Measurements from ENCODE around the gene LRRC32.

Gene LRRC32

DNA sequence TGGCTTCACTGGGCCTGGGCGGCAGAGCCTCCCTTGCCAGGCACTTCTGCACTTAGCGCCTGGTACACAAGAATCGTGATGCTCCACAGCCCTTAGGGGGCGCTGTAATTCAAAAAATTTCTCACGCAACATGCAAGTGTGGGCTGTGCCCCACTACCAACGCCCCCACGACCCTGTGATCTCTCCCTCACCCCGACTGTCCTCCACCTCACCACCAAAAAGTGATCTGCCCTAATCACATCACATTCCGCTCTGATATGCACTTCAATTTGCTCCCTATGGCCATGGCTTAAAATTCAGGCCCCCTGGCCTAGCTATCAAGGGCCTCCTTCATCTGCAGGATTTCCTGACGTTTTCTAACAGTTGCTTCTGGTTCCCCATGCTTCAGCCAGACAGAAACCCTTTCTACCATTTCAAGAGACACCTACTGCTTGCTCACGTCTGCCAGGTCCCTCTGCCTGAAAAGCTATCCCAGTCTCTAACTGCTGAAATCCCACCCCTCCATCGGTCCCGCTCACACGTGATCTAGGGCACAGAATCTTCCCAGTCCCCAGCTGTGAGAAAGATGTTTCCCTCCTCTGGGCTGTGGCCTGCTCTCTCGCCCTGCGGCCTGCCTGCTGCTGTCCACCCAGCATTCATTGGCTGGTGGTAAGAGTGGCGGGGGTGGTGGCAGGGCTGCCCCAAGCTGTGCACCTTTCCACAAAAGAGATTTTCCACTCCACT is 27.9 kb upstream of the LRRC32 start:
- DNase-seq = peak; percentile 8

DNA sequence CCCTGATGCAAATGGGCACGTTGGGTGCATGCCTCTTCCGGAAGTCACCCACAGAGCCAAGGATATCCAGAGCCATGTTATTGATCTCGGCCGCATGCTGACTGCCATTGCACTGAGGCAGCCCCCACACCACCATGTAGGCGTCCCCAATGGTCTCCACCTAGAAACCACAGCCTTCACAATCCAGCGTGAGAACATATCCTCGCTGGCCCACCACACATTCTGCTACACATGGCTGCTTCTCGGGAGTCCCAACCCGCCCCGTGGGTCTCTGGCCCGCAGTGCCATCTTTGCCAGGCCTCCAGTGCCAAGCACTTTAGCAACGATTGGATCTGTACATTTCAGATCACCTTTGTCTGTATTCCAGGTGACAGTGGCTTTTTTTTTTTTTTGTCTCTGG is 26.2 kb upstream of the LRRC32 start:
- no peak for DNase-seq

DNA sequence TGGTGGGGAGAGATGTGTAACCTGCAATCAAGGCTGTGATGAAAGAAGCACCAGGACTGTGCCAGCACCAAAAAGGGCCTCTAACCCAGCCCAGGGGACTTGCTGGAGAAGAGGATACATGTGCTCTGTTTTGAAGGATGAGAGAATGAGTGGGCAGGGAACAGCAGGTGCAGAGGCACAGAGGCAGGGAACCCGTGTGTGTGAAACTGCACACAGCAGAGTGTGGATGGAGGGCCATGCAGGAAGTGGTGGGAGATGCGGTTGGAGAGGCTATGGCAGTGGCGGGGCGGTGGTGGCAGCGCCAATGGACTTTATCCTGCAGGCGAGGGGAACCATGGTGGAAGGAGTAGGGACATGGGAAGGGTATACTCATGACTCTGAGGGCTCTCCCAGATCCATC is 25.2 kb upstream of the LRRC32 start:
- DNase-seq = no peak

DNA sequence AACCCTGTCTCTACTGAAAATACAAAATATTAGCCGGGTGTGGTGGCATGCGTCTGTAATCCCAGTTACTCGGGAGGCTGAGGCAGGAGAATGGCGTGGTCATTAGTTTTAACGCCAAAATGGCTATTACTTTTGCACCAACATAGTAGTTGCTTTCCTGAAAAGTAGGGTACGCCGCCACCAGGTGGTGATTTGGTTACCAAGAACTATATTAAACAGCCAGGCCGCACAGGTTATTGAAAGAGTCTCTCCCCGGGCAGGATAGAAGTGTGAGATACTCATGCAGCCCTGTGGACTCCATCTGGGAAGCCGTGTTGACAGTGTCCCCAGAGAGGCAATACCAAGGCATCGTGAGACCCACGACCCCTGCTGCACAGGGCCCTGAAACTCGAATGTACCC is 24.6 kb upstream of the LRRC32 start:
- no peak for DNase-seq

DNA sequence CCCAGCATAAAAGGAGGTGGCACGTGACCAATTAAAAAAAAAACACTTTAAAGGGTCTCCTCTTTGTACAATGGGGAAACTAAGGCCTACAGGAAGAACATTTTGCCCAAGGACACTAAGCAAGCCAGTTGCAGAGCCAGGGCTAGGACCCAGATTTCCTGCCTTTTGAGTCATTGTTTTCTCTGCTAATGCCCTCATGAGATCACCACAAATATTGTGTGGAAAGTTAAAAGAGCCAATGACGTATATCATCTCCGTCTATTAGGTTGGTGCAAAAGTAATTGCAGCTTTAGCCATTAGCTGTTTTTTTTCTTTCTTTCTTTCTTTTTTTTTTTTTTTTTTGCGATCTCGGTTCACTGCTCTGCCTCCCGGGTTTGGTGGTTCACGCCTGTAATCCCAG is 24.1 kb upstream of the LRRC32 start:
- peak; percentile 85 for DNase-seq

DNA sequence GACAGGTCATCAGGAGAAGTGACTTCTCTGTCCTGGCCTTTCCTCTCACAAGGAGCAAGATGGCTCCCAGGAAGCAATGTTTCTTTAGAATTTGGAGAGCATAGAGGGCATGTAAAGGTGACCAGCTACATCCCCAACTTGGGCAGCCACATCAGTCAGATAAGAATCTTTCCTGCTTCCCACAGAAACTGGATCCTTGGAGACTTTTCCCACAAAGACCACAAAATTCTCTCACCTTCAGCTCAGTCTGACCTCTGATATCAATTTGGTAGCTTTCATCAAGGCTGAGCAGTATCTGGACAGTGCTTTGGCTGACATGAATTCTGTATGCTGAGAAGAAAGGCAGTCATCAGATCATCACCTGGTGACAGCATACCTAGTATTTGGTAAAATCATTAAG is 23.3 kb upstream of the LRRC32 start:
- no peak for DNase-seq

DNA sequence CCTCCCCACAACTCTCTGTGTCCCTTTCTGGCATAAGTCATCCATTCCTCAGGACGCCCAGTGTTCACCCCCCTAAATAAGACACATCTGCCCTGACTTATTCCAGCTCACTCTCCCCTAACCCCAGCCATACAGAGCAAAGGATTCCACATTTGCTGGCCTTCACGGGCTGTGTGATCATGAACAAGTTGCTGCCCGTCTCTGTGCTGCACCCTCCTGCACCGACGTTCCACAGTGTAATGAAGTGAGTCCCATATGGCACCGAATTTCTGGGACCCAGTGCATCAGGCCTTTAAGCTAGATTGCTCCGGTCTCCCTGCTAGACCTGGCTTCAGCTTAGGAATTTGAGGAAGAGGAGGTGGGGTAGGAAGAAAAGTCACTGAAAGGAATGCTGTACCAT is 22.4 kb upstream of the LRRC32 start:
- no peak for DNase-seq

DNA sequence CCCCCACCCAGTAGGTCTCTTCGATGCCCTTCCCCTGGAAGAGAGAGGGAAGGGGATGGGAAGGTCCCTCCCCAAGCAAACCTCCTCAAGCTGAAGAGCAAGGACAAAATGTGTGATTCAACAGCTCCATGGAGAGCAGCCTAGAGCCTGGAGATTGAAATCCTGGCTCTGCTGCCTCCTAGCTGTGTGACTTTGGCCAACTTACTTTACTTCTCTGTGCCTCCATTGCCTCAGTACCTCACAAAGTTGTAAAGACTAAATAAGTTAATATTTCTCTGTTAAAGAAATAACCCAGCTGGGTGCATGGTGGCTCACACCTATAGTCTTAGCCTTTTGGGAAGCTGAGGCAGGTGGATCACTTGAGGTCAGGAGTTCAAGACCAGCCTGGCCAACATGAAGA is 21.1 kb upstream of the LRRC32 start:
- DNase-seq = no peak

DNA sequence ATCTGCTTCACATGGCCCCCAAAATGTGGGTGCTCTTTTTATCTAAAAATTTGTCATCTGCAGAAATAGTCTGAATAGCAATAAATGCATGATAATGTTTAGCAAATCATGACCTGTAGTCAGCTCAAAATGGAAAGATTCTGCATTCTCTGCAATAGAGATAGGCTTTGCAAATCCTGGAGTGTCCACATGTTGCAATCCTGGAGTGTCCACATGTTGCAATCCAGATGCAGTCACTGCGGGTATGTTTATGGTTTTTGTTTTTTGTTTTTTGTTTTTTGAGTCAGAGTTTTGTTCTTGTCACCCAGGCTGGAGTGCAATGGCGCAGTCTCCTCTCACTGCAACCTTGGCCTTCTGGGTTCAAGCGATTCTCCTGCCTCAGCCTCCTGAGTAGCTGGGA is 20.2 kb upstream of the LRRC32 start:
- no peak for DNase-seq

DNA sequence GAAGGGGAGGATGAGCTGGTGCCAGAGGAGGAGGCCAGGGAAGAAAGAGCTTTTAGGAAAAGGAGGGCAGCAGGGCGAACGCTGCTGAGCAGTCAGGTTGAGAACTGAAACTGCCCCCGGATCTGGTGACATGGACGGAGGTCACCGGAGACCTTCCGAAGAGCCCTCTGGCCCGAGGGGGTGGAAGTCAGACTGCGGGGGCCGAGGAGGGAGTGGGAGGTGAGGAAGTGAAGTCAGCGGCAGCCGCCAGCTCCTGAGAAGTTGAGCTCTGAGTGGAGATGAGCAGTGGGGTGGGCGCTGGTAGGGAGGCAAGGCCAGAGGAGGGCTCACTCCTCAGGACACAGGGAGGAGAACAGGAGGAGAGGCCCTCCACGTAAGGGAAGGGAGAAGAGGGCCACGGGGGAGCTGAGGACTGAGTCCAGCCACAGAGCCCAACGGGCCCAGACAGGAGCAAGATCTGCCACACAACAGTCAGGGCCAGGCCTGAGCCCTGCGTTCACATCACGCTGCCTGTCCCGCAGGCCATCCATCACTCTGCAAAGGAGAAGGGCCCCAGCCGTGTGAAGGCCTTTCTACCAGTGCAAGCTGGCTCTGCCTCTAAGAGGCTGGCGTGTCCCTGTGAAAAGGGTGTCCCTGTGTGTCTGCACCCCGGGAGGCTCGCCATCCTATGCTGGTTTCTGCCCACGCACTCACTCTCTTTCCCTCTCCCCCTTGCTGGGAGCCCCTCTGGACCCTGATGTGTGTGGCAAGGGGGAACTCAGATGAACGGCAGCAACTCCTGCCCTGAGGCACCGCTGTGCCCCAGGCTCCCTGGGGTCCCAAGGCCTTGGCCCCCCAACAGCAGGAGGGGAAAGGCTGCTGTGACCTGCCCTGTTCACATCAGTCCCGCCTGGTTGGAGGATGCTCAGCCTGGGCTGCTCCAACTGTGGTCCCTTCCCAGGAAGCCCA is 19.0 kb upstream of the LRRC32 start:
- DNase-seq = no peak

DNA sequence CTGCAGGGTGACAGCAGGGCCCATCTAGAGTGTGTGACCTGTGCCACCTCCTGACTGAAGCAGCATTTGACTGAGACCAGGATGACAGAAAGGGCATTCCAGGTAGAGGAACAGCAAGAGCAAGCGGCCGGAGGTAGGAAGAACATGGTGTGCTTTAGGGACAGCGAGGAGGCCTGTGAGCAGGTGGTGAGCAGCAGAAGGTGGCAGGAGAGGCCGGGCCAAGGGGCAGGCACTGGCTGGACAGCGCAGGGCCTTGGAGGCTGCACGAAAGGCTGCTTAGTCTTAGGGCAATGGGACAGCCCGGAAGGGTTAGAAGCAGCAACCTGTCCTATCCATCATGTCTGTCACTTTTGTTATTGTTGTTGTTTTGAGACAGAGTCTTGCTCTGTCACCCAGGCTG is 17.6 kb upstream of the LRRC32 start:
- no peak for DNase-seq

DNA sequence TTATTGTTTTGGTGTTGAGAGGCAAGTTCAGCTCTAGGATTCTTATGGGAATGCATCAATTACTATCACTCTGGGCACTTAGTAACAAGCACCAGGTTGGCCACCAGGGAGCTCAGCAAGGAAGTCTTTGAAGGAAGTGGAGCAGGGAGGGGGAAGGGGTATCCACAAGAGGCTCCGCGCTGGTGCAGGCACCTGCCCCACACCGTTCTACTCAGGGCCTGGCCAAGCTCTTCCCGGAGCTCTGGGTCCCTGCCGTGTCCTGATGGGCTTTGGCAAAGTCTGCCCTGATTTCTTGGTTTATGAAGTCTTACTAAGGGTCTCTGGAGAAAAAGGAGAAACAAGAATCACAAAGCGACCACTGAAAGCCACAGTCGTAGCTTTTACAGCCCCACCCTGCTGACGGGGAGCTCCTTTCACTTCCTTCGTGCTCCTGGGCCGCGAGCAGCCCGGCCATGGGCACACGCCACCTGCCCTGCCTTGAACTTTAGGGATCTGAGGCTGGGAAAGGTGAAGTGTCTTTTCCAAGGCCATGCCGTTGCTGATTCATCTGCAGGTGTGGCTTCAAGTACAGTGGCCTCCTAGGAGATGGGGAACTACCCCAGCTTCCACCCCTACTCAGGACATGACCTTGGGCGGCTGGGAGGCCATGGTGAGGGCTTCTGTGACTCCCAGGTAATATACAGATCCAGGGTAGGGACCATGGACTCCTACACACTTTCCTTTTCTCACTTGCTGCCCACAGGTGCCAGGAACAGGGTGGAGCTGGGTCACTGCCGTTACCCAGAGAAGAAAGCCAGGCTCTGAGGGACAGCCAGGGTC is 15.9 kb upstream of the LRRC32 start:
- DNase-seq = no peak

DNA sequence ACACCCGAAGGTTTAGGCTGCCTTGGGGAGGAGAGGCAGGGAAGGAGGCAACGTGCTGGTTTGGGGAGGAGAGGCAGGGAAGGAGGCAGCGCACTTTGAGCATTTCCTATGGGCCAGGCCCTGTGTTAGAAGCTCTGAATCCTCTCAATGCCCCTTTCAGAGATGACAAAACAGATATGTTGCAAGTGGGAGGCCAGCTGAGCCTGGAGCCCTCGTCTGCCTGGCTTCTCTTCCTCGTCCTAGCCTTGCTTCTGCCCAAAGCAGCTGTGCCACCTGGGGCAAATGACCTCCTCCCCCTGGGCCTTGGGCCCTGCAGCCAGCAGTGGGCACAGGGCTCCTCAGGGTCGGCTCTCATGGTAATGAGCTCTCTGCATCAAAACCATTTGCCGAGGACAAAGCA is 15.3 kb upstream of the LRRC32 start:
- no peak for DNase-seq

DNA sequence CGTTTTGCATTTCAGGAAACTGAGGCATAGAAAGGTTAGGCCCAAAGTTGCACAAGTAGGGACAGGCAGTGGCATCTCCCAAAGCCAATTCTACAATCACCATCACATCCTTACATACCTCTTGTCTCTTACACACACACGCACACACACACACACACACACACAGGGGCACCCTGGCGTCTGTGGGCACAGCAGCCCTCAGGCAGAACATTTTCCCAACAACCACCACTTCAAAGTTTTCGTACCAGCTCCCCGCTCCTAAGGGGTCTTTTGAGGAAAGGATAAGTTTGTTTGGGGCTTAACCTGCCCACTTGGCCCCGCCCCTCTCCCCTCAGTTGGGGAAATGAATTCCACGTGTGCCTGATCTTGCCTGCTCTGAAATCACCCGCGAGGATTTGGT is 14.7 kb upstream of the LRRC32 start:
- no peak for DNase-seq

DNA sequence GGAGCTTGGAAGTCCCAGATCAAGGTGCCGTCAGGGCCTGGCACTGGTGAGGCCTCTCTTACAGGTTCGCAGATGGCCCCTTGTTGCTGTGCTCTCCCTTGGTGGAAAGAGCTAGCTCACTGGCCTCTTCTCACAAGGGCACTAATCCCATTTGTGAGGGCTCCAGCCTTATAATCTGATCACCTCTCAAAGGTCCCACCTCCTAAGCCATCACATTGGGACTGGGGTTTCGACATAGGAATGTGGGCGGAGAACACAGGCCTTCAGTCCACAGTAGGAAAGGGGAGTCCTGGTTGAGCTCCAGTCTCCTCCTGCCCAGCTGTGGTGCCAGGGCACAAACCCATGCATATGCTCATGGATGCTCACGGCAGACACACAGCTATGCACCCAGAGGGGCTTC is 14.0 kb upstream of the LRRC32 start:
- DNase-seq = no peak

DNA sequence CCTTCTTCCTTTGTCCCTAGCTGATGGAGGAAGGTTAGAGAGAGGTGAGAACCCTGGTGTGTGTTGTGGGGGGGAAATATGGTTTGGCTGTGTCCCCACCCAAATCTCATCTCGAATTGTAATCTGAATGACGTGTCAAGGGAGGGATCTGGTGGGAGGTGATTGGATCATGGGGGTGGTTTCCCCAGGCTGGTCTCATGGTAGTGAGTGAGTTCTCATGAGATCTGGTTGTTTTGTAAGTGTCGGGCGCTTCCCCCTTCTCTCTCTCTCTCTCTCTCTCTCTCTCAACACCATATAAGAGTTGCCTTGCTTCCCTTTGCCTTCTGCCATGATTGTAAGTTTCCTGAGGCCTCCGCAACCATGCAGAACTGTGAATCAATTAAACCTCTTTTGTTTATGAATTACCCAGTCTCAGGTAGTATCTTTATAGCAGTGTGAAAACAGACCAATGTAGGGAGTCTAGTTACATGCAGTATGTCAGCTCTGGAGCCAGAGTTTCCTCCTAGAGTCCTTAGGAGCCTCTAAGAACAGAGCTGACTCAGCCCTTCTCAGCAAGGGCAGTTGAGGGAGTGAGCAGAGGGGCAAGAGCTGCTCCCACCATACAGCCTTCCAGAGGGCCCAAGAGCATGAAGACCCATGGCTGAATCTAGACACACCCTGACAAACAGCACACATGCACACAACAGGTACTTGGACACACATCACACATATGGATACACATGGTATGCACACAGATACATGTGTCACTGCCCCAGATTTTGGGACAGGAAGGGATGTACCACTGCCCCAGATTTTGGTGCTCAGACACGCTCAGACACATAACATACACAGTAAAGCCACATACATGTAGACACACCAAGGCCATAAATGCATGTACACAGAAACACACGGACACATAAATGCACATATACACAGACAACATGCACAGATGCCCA is 12.9 kb upstream of the LRRC32 start:
- DNase-seq = no peak

DNA sequence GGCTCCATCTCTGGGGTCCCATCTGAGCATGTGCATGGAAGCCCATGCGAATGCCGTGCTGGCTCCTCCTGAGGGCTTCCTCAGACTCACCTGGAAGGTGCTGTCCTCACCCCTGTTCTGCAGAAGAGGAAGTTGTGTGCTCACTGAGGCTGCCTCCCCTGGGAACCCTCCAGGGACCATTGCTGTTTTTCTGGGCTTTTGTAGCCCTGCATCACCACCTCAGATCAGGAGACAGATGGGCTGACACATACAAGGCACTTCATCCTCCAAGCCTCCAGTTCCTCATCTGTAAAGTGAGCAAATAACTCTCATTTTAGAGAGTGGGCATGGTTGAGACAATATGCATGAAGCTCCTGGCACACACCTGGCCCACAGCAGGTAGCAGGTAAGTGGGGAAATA is 12.1 kb upstream of the LRRC32 start:
- DNase-seq = no peak

DNA sequence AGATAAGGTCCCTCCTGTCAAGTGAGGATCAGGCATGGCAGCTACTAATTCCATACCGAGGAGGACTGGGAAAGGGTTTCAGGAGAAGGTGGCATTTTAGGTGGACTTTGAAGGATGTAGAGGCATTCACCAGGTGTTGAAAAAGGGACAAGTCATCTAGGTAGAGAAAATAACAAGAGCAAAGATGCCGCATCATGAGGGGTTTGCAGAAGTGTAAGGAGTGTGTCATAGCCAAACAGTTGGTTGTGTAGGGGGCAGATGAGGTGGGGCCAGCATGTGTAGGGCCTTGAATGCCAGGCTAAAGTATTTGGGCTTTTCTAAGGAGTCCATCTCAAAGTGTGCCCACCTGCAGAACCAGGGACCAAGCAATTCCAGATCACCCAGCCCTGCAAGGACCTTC is 11.6 kb upstream of the LRRC32 start:
- DNase-seq = no peak

DNA sequence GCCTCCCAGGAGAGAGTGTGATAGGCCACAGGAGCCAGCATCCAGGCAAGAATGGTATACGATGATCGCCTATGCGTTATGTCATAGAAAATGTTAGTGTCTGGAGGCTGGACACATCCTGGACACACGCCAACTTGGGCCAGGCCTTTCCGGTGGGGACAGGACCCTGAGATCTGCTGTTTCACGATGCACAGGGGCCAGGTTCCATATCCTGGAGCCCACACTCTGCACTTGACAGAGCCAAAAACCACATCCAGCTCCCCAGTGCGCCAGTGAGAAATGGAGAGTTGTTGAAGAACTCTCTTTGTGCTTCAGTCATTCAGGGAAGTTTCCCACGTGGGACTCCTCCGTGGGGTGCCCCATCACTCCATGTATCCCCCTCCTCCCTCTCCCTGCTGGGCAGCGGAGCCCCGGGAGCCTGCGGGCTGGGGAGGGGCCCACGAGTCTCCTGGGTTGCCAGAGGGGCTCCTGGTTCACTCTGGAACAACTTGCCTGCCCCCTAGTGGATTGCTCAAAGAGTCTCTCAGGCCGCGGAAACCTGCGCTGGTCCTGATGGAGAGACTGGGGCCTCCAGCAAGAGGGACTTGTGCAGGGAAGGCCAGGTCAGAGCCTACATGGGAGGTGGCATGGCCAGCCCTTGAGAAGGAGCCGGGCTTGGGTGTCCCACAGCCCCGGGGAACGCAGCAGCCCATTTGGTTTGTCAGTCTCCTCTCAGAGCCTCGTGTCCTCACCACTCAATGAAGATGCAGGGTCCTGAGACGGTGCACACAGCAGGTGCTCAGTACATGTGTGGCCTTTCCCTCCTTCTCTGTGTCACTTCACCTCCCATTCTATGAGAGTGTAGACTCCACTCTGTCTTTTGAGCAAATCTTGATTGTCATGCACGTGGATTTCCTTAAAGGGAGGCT is 10.2 kb upstream of the LRRC32 start:
- DNase-seq = peak; percentile 69

DNA sequence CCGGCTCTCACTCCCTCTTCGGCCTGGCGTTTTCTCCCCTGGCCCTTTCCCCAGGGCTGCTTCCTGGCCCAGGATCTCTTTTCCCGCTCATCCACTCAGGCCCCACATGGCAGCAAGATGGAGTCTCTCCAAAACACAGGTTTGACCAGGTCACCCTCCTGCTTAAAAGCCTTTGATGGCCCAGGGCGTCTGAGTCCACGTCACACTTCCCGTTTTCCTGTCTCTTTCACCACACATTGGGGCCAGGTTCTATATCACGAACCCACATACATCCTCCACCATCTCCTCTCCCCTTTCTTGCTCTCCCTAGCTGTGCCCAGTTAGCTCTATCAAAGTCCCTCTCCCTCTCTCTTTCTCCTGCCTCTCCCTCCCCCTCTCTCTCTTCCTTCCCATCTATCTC is 7.8 kb upstream of the LRRC32 start:
- DNase-seq = no peak

DNA sequence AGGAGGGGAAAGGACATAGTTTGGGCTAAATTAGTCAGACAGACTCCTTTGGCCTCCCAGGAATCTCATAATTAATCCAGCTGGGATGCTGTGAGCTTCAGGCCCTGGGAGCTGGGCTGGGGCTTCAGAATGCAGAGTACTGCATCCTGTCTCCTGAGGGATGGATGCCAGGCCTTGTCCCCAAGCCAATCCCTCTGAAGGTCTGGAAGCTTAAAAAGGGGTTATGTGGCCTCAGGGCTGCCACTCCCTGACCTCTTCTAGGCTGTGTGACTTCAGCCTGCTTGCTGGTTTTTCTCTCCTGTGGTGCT is 6.9 kb upstream of the LRRC32 start:
- peak; percentile 70 for DNase-seq
